LNCaP clone FGC (cell line): ENCODE results near the gene SHROOM3.

Experiments used
- DNase-seq: peaks from one replicate; pipeline ENCODE4 v3.0.0-alpha.2; 2011; ENCODE audit warnings: low read depth
- H3K4me3 ChIP-seq: 2 replicates; pipeline ENCODE4 v1.5.1; 2011; ENCODE audit warnings: mild to moderate bottlenecking, low read depth, low read length, control low read depth
- TF ChIP-seq, protein P1 (sequence below): IDR thresholded peaks from 2 replicates; pipeline ENCODE4 v1.5.1; 2012; ENCODE audit warnings: mild to moderate bottlenecking; ENCODE audit not compliant: control insufficient read depth, insufficient read depth; ENCODE audit errors: extremely low read depth

Gene SHROOM3

DNA sequence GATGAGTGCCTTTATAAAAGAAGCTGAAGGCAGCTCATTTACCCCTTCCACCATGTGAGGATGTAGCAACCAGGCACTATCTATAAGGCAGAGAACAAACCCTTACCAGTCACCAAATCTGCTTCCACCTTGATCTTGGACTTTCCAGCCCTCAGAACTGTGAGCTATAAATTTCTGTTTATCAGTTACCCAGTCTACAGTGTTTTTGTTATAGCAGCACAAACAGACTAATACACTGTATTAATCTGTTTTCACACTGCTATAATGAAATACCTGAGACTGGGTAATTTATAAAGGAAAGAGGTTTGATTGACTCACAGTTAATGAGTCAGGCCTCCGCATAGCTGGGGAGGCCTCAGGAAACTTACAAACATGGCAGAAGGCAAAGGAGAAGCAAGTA lies 371.7 kb downstream of the SHROOM3 start:
- no peak for DNase-seq
- no peak overlapping the region for H3K4me3 ChIP-seq
- TF ChIP-seq, protein P1, sequence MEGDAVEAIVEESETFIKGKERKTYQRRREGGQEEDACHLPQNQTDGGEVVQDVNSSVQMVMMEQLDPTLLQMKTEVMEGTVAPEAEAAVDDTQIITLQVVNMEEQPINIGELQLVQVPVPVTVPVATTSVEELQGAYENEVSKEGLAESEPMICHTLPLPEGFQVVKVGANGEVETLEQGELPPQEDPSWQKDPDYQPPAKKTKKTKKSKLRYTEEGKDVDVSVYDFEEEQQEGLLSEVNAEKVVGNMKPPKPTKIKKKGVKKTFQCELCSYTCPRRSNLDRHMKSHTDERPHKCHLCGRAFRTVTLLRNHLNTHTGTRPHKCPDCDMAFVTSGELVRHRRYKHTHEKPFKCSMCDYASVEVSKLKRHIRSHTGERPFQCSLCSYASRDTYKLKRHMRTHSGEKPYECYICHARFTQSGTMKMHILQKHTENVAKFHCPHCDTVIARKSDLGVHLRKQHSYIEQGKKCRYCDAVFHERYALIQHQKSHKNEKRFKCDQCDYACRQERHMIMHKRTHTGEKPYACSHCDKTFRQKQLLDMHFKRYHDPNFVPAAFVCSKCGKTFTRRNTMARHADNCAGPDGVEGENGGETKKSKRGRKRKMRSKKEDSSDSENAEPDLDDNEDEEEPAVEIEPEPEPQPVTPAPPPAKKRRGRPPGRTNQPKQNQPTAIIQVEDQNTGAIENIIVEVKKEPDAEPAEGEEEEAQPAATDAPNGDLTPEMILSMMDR: no peak

DNA sequence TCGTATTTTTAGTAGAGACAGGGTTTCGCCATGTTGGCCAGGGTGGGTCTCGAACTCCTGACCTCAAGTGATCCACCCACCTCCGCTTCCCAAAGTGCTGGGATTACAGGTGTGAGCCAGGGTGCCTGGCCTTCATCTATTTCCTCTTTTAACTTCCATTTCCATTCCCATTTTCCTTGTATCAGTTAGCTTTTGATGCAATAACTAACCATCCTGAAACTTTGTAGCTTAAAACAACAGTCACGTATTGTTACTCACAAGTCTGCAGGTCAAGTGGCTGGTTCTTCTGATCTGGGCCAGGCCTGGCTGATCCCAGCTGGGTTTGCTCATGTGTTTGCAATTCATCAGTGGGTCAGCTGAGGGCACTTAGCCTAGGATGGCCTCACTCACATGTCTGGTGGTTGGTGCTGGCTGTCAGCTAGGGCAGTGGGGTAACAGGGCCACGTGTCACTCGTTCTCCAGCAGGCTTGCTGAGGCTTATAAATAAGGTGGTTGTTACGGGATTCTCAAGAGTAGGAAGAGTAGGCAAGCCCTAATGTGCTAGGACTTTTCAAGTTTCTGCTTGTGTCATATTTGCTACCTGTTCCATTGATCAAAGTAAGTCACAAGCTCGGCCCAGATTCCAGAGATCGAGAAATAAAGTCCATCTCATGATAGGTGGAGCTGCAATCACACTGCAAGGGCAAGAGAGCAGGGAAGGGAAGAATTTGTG lies 374.7 kb downstream of the SHROOM3 start:
- DNase-seq: no peak
- no peak overlapping the region for H3K4me3 ChIP-seq
- TF ChIP-seq, protein P1: no peak

DNA sequence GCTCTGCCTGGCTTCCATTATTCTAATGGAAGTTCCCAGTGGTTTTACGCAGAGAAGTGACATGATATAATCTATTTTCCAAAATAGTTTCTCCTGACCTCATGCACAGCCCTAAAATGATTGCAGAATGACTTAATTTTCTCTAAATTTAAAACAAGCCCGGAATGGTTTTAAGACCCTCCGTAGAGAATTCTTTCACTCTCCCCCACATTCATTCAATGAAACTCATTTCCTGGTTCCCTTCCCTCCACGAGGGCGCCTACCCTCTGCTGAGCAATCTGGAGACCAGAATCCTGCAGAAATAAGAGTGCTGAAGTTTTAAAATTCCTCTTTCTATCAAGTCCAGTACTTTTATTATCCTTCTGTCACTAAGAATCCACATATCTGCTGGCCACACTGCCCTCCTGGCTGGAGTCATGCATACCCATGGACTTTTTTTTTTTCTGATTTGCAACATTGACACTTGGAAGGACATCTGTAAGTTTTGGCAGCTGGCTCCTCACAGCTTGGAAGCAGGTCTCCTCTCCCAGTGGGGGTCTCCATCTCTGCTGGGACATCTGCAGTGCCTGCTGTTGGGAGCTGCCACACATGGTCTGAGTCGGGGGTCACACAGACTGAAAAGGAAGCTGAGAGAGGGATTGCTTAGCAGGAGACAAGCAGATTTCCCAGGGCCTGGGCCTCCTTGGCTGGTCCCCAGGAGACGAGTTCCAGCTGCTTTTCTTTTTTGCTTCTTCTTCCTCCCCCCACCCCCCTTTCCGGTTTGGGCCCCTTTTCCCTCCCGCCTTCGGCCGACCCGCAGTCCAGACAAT lies 376.8 kb downstream of the SHROOM3 start:
- TF ChIP-seq, protein P1: no peak
- DNase-seq: no peak
- H3K4me3 ChIP-seq: no peak overlapping the region

DNA sequence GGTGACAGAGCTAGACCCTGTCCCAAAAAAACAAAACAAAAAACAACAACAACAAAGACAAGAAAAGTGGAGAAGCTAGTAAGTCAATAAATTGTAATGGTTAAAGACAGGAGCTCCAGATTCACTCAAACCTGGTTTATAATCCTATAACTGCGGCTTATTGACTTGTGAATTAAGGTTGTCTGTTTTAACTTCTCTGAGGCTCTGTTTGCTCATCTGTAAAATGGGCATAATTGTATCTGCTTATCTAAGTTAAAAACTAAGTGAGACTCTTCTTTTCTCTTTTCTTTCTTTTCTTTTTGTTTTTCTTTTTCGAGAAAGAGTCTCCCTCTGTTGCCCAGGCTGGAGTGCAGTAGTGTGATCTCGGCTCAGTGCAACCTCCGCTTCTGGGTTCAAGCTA lies 378.0 kb downstream of the SHROOM3 start:
- no peak for DNase-seq
- TF ChIP-seq, protein P1: no peak
- H3K4me3 ChIP-seq: no peak overlapping the region

DNA sequence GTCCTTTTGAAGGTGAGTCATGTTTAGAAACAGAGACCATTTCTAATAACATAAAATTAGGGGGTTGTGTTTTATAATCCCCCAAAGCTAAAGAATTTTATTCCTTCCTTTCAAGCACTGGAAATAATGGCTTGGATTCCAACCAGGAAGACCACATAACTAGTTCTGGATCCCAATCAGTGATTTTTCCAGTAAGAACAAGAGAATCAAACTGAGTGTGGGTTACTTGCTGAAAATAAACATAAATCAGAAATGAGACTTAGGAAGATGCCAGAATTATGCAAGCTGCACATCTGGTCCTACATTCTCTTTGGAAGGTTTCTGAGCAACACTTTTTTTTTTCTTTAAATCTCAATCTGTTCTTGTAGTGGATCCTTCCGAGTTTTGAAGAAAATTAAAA lies 386.6 kb downstream of the SHROOM3 start:
- TF ChIP-seq, protein P1: no peak

DNA sequence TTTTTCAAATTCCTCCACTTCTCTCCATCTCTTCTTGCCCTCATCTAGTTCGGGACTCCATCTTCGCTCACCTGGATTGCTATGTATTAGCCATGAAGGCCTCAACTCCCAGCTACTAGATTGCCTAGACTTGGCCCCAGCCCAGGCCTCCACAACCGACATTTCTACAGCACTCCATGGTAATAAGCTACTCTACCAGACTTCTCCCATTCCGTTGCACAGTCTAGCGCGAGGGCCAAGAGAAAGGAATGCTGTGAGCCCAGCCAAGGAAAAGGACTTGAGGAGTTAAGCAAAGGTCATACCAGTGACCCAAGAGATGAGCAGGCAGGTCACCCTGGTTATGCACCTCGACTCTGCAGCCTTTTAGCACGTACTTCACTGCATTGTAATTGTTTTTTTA lies 387.3 kb downstream of the SHROOM3 start:
- no peak for DNase-seq
- TF ChIP-seq, protein P1: no peak
- no peak overlapping the region for H3K4me3 ChIP-seq

More for the DNA sequence above, 386.6 kb downstream of the SHROOM3 start:
- DNase-seq: no peak
- no peak overlapping the region for H3K4me3 ChIP-seq
